Coronary artery (tissue), 2 donors: ENCODE data around the gene PTPN14.
"Not testable (repeated sequence)": the region's sequence is repeated elsewhere in the genome, so short reads cannot be mapped to it uniquely, and the experiment has no call there.

ENCODE experiments used
- DNase-seq: peaks from one replicate; pipeline ENCODE4 v3.0.0-alpha.2; 2017; ENCODE audit warnings: low spot score
- H3K27ac ChIP-seq, 2 donors: fragments of 200-600 bp; sonication (generic); one replicate each; pipeline ENCODE4 v1.5.1; 2016 to 2019
- H3K4me3 ChIP-seq: fragments of 200-600 bp; sonication (generic); 2 replicates; pipeline ENCODE4 v1.5.1; 2016; ENCODE audit warnings: mild to moderate bottlenecking, moderate library complexity
- CTCF ChIP-seq: fragments of 200-600 bp; sonication (generic); IDR thresholded peaks from one replicate; pipeline ENCODE4 v1.5.1; 2019; ENCODE audit warnings: antibody characterized with exemption

Gene PTPN14

DNA sequence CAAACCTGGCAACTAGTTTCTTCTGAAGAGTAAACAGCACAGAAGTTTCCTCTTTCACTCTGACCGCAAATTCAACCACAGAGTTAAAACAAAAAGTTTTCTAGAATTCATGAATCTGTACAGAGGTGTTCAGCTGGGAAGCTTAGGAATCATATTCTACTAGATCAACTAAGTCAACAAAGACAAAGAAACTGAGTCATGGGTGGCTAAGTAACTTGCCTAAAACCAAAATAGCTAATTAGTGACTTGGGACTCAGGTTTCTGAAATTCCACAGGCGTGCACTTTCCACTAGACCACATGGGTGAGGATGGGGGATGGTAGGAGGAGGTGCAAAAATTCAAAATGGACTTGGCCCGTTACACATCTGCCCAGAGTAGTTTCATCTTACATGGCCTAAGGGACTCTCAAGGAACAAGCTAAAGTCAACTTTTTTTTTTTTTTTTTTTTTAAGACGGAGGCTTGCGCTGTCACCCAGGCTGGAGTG lies 25.8 kb downstream of the PTPN14 start:
- no peak for TF ChIP-seq CTCF
- Histone ChIP-seq H3K27ac (no peak overlapping the region), H3K4me3 (no peak overlapping the region)
- no peak for DNase-seq

GRCh38 chr1:214524824-214525223 lies 26.6 kb downstream of the PTPN14 start:
- no peak for DNase-seq
- no peak for TF ChIP-seq CTCF
- Histone ChIP-seq H3K27ac (no peak overlapping the region), H3K4me3 (no peak overlapping the region)

GRCh38 chr1:214523124-214523824 lies 28.1 kb downstream of the PTPN14 start:
- Histone ChIP-seq H3K27ac (no peak overlapping the region), H3K4me3 (no peak overlapping the region)
- no peak for DNase-seq
- no peak for TF ChIP-seq CTCF

DNA sequence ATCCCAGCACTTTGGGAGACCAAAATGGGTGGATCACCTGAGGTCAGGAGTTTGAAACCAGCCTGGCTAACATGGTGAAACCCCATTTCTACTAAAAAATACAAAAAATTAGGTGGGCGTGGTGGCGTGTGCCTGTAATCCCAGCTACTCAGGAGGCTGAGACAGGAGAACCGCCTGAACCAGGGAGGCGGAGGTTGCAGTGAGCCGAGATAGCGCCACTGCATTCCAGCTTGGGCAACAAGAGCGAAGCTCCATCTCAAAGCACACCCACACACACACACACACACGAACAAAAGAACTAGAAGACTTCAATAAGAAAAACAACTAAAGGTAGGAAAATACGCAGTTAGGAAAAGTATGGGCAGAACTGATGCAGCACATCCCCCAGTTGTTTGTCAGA lies 29.9 kb downstream of the PTPN14 start:
- DNase-seq, H3K27ac ChIP-seq: not testable (repeated sequence)

DNA sequence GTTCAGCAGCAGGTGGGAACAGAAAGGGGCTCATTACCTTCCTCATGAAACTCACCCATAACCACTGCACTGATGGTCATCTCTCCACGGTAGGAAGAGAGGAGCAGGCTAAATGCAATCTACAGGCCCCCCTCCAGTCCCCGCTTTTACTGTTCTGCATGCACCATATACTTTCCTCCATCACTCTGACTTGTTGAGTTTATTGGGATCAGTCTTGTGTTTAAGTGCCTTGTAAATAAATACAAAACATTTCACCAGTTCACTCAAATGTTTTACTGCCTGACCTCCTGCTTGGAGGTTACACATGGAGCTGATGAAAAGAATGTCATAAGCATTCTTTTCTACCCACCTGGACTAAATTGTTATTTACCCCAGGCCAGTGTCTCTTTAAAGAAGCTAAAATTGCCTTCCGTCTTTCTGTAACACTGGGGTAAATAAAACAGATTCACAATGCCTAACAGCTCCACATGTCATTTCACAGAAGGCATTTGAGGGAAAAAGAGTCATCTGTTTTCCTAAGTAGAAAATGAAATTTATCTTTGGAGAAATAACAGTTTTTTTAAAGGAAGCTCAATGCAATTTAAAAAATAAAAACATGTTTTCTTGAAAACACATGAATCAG lies 30.7 kb downstream of the PTPN14 start:
- TF ChIP-seq CTCF, result no peak

More for the DNA sequence above, 29.9 kb downstream of the PTPN14 start:
- not testable (repeated sequence) for H3K4me3 ChIP-seq

GRCh38 chr1:214518361-214518760 lies 33.0 kb downstream of the PTPN14 start:
- Histone ChIP-seq H3K4me3 (no peak overlapping the region), H3K27ac (no peak overlapping the region)
- DNase-seq, result no peak
- TF ChIP-seq CTCF, result no peak

More for the DNA sequence above, 30.7 kb downstream of the PTPN14 start:
- no peak for DNase-seq
- Histone ChIP-seq H3K27ac (no peak overlapping the region), H3K4me3 (no peak overlapping the region)

DNA sequence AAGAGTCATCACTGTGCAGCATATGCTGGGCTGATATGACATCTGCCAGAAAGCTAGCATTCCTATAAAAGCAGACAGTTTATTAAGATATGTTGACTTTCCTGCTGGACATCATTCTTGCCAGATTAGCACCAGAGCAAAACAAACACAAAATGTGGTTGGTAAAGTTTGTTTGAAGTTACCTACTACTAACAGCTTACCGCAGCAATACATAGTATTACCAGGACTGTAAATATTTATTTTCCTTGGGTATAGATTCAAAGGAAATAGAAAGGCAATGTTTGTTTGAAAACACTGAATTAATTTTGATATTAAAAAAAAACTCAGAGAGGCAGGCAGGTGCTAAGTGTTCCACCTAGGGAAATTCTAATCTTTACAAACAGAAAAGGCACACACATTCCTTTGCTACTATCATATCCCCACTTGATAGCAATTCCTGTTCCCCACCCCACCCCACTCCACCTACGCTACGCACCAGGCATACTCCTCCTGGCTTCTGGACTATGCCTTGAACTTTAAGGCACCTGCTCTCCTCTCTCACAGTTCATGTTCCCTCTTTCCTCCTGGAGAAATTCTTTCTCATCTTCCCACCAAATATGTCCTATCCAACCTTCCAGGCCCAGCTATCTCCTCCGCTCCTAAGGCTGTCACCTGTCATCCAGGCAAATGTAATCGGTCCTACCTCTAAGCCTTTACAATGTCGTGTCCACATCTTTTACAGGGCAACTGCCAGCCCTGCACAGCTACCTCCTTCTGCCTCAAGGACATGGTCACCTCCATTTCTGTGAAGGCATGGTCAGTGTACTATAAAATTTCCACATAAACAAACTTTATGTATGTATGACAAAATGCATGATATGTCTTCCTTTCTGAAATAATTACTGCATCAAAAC lies 34.7 kb downstream of the PTPN14 start:
- Histone ChIP-seq H3K4me3 (no peak overlapping the region), H3K27ac (no peak overlapping the region)
- no peak for DNase-seq
- no peak for TF ChIP-seq CTCF
